Activated CD4-positive, alpha-beta T cell treated with anti-CD3 and anti-CD28 coated beads for 24 hours (primary cell): ENCODE data around the gene TRPV4.
"Not testable (repeated sequence)": the region's sequence is repeated elsewhere in the genome, so short reads cannot be mapped to it uniquely, and the experiment has no call there.

Experiments used
- DNase-seq, 2 donors: peaks; one replicate each; pipeline ENCODE4 v3.0.0-alpha.2; 2020; ENCODE audit warnings: low read depth in 2 of 2

TRPV4 gene

DNA sequence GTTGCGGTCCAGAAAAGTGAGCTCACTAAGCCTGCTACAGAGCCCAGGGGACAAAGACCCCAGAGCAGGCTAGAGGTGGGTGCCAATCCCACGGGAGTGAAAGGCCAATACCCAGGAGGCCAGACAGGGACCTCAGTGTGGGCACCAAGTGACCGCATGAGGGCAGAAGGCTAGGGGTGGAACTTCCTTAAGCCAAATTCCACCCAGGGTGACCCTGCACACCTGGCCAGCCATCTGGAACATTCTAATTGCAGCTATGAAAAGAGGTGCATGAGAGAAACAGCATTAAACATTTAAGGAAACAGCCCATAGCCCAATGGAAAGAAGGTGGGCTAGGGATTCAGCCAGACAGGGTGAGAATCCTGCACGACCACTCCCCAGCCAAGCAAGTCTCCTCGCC lies 27.8 kb upstream of the TRPV4 start:
- no peak for DNase-seq

DNA sequence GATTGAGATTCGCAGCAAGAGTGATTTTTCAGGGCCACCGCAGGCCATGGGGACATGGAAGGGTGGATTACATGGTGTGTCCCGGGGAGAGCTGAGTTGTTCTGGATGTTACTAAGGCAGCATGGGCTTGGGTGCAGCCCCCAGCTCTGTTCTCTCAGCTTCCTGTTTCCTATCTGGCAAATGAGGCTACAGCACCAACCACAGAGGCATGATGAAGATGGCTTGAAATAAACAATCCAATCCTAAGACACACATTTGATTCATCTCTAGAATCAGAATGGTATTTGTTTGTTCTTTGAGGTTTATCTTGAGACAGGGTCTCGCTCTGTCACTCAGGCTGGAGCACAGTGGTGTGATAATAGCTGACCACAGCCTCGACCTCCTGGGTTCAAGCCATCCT lies 25.6 kb upstream of the TRPV4 start:
- no peak for DNase-seq

DNA sequence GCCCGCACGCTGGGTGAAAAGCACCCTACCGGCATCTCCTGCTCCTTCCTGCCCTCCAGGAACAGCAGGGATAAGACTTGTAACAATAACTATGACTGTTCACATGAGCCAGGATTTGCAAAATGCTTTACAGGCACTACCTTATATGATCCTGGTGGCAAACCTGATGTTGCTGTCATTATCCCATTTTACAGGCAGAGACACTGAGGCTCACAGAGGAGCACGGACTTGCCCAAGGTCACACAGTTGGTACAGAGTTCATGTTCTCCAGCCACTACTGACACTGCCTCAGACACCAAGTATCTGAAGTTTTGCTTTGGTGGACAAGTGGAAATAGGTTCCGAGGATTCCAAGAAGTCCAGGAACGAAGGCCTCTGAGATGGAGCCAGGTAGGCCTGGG lies 24.5 kb upstream of the TRPV4 start:
- no peak for DNase-seq

- no peak for DNase-seq
Measured at GRCh38 chr12:109855377-109855776, 22.2 kb upstream of the TRPV4 start.

DNA sequence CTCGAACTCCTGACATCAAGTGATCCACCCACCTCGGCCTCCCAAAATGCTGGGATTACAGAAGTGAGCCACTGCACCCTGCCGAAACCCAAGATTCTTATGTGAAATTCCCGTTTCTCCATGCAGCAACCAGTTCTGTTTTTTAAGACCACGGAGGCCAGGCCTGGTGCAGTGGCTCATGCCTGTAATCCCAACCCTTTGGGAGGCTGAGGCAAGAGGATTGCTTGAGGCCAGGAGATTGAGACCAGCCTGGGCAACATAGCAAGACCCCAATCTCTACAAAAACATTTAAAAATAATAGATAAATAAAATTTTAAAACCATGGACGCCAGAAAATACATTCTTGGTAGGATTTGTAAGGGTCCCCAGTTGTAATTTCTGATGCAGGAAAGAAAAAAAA lies 17.3 kb upstream of the TRPV4 start:
- DNase-seq = not testable (repeated sequence)

- no peak for DNase-seq
Measured at GRCh38 chr12:109847142-109847735, 14.0 kb upstream of the TRPV4 start.

GRCh38 chr12:109845824-109846205 lies 12.6 kb upstream of the TRPV4 start:
- DNase-seq = no peak

- DNase-seq = peak; percentile 88 to 91
Measured at GRCh38 chr12:109844983-109845823, 12.0 kb upstream of the TRPV4 start.

DNA sequence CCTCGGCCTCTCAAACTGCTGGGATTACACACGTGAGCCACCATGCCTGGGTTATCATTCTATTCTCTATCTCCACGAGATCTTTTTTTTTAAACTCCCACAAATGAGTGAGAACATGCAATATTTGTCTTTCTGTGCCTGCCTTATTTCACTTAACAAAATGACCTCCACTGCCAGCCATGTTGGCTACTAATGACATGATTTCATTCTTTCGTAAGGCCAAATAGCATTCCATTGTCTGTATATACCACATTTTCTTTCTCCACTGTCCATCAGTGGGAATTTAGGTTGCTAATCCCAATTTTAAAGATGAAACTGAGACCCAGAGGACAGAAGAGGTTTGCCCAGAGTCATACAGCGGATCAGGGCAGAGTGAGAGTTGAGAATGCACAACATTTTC lies 10.9 kb upstream of the TRPV4 start:
- no peak for DNase-seq

- no peak for DNase-seq
Measured at GRCh38 chr12:109842021-109842420, 8.8 kb upstream of the TRPV4 start.

DNA sequence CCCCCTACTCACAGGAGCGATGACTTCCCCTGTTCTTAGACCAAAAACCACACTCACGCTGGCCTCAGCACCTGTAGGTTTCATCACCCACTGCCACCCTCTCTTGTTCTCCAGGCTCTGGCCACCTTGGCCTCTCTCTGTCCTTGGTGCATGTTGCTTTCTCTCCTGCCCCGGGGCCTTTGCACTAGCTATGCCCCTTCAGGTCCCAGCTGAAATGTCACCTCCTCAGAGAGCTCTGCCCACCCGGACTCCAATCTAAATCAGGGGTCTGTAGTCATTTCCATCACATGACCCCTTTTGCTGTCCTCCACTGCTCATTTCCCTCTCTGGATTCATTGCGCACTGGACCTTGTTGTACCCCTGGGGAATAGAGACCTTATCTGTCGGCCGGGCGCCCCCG lies 8.2 kb upstream of the TRPV4 start:
- DNase-seq = no peak

- DNase-seq = no peak
Measured at GRCh38 chr12:109840305-109841074, 7.3 kb upstream of the TRPV4 start.

DNA sequence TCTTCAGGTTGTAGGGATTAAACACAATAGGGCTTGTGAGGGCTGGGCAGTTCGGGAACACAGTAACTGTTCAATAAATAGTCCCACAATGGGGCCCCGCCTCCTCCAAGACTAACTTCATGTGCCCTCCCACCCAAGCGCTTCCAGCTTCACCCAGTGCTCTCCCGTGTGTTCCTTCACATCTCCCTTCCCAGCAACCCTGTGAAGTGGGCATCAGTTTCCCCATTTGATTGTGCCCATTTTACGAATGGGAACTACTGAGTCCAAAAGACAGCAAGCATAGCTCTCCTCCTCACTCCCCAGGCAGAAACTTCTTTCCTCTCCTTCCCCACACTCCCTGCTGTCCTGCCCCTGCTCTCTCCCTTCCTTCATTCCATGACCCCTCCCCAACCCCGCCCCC lies 6.2 kb upstream of the TRPV4 start:
- no peak for DNase-seq

- no peak for DNase-seq
Measured at GRCh38 chr12:109836916-109837315, 3.7 kb upstream of the TRPV4 start.

DNA sequence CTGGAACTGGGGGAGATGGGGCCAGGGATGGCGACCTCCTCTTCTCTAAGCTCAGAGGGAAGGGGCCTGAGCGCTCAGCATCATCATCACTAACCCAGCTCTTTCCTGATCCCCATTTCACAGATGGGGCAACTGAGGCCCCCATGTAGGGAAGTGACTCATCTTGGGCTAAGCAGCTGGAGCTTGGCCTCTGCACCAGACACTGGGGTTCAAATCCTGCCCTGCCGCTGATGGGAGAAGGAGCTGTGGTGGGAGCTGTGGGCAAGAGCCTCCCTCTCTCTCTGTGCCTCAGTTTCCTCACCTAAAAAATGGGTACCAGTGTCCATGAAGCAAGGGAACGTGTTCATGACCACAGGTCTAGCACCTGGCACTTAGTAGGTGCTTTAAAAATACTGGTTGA lies 2.6 kb upstream of the TRPV4 start:
- DNase-seq = no peak

DNA sequence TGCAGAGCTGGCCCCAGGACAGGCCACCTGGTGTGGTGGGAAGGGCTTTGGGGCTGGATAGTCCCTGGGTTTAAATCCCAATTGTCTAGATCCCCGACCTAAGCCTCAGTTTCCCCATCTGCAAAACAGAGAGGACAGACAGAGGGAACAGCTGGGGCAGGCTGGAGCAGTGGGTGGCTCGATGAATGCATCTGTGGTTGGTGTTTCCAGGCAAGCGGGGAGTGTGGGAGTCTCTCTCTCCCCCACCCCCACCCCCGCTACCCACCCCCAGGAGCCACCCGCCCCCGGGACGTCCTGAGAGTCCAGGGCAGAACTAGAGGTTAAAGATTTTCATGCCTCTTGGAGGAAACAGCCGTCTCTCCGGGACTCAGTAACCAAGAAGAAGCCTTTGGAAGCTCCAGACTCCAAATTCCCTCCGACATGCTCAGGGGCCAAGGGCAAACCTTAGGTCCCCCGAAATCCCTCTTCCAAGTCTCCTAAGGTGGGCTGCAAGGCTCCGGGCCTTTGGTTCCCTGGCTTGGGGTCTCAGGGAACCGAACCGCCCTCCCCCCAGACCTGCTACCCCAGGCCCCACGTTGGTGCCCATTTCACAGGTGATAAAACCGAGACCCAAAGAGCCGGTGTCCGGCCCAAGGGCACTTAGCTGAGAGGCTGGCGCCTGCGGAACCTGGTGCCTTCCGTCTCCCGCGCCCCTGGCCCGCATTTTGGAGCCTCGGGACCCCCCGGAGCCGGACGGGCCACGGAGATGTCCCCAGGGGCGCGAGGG lies 474 bp downstream of the TRPV4 start:
- no peak for DNase-seq

DNA sequence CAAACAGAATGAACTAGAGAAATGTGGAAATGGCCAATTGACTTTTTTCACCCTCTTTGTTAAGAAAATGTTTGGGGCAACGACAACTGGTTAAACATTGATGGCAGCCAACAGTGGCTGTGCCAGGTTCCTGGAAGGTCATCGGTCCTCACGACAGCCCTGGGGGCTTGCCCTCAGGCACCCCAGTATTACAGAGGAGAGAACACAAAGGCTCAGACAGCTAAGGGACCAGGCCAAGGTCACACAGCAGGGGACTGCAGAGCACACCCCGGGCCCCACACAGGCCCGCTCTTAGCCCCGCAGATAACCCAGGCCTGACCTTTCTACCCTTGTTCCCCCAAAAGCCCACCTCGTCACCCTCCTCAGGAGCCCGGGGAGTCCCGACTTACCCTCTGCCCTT lies 1.3 kb downstream of the TRPV4 start:
- DNase-seq = no peak

GRCh38 chr12:109831365-109831764 lies 1.8 kb downstream of the TRPV4 start:
- DNase-seq = no peak

DNA sequence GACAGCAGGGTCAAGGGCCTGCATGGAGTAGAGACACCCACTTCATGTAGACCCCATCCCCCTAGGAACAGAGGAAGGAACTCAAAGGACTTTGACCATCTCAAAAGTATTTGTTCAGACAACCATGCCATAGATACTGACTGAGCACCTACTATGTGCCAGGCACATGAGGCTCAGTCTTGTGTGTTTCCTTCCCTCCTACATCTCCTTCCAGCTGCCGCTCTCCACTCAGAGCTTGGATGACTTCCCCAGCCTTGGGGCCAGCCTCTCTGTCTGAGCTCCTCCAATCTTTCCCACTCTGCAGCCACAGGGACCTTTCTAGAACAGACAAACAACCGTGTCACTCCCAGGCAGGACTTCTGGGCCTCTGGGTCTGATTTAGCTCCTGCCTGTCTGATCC lies 2.5 kb downstream of the TRPV4 start:
- no peak for DNase-seq

GRCh38 chr12:109830267-109830666 lies 2.9 kb downstream of the TRPV4 start:
- DNase-seq = no peak

DNA sequence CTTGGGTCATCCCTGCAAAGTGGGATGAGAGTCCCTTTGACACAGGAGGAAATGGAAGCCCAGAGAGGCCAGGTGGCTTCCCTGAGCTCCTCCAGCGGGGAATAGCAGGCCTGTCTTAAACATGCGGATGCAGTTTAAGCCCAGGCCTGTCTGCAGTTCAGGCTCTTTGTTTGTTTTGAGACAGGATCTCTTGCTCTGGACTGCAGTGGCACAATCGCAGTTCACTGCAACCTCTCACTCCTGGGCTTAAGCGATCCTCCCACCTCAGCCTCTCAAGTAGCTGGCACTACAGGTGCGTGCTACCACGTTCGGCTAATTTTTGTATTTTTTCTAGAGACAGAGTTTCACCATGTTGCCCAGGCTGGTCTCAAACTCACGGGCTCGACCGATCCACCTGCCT lies 3.5 kb downstream of the TRPV4 start:
- DNase-seq = no peak
